Spleen (tissue), 11 donors: ENCODE results near the gene CHST8. TPM values are rescaled to one million over a fixed set of nuclear protein-coding genes. Genes with fewer than 3 reads are reported as not detected.

Experiments used
- DNase-seq: peaks from one replicate; pipeline ENCODE4 v3.0.0-alpha.2; 2020
- H3K27ac ChIP-seq, 8 donors: fragments of 200-600 bp; sonication (generic) in 7 of 8; 1 replicate in 4 of 8; 2 replicates in 4 of 8; pipeline versions ENCODE4 v1.5.0 to v1.8.0; 2016 to 2021; ENCODE audit warnings: inconsistent platforms in 4 of 8, mild to moderate bottlenecking in 4 of 8, moderate library complexity in 1 of 8
- H3K27me3 ChIP-seq, 7 donors: fragments of 200-600 bp; sonication (generic) in 6 of 7; replicated peaks in 1 of 7; 1 replicate in 4 of 7; 2 replicates in 3 of 7; pipeline versions ENCODE4 v1.5.0 to v1.8.0; 2016 to 2021; ENCODE audit warnings: inconsistent platforms in 3 of 7, mild to moderate bottlenecking in 1 of 7
- H3K36me3 ChIP-seq, 6 donors: fragments of 200-600 bp; sonication (generic) in 5 of 6; 1 replicate in 4 of 6; 2 replicates in 2 of 6; pipeline versions ENCODE4 v1.5.0 to v1.8.0; 2016 to 2021; ENCODE audit warnings: inconsistent platforms in 2 of 6
- H3K4me1 ChIP-seq, 6 donors: fragments of 200-600 bp; sonication (generic) in 5 of 6; 1 replicate in 3 of 6; 2 replicates in 3 of 6; pipeline versions ENCODE4 v1.5.0 to v1.8.0; 2016 to 2021; ENCODE audit warnings: inconsistent platforms in 3 of 6
- H3K4me3 ChIP-seq, 8 donors: fragments of 200-600 bp; sonication (generic) in 7 of 8; 1 replicate in 4 of 8; 2 replicates in 4 of 8; pipeline versions ENCODE4 v1.5.0 to v1.8.0; 2016 to 2021; ENCODE audit warnings: inconsistent platforms in 4 of 8, mild to moderate bottlenecking in 4 of 8, moderate library complexity in 2 of 8
- H3K9me3 ChIP-seq, 8 donors: fragments of 200-600 bp; sonication (generic) in 7 of 8; 1 replicate in 4 of 8; 2 replicates in 4 of 8; pipeline versions ENCODE4 v1.5.0 to v1.8.0; 2016 to 2021; ENCODE audit warnings: inconsistent platforms in 4 of 8
- CTCF ChIP-seq, 11 experiments: fragments of 200-600 bp in 7 of 11; fragments of 450-650 bp in 4 of 11; sonication (generic) in 4 of 11; IDR thresholded peaks in 8 of 11; conservative IDR thresholded peaks in 3 of 11; 1 replicate in 7 of 11; 2 replicates in 4 of 11; pipeline versions ENCODE4 v1.4.0 to v1.8.0; 2016 to 2021; ENCODE audit warnings: antibody characterized with exemption in 11 of 11, inconsistent platforms in 4 of 11, mild to moderate bottlenecking in 1 of 11
- POLR2A ChIP-seq, 3 donors: fragments of 450-650 bp; IDR thresholded peaks; one replicate each; pipeline ENCODE4 v1.5.1; 2017; ENCODE audit warnings: antibody characterized with exemption in 3 of 3, mild to moderate bottlenecking in 1 of 3
- POLR2AphosphoS5 ChIP-seq, 3 donors: sonication (generic); formaldehyde crosslinking; IDR thresholded peaks; one replicate each; pipeline ENCODE4 v1.5.1; 2017; ENCODE audit warnings: antibody characterized with exemption in 3 of 3
- WGBS, 5 donors: extraction: QIAGEN DNeasy Blood & Tissue Kit in 3 of 5; methylation state at CpG; one replicate each; pipeline versions ENCODE4 v1.1.5 to v1.1.7; 2013 to 2018; 5-methylcytosine and 5-hydroxymethylcytosine counted together
- intact Hi-C: fragments of 100-400 bp; cut with DNase I; formaldehyde crosslinking; loops from one replicate; pipeline ENCODE4 v1.15.0; 2023; ENCODE audit warnings: low total_unique reads
- polyA plus RNA-seq, 3 donors: library from polyadenylated mRNA; stranded (reverse); fragments of 200-250 nt; gene quantifications; one replicate each; pipeline ENCODE4 v1.2.1, GENCODE V29; 2013
- total RNA-seq, 7 donors: library from RNA; depleted of rRNA in 3 of 7; stranded (reverse); fragments of >200 nt in 3 of 7; fragmentation: NEBNext Ultra II Directional in 4 of 7; extraction: Animal tissue kit (Norgen Biotek cat#: 25700) in 4 of 7; gene quantifications; one replicate each; pipeline versions ENCODE4 v1.1.0 to v1.2.1, GENCODE V29; 2016 to 2021
- donor health status: healthy with polysubstance abuse.
- donor health status: DM: no; HTN: no; CAD: no; lungs with moderate emphysema.
- donor health status: DM: no; HTN: no; CAD: no.
- donor health status: Bipolar disorder and iron deficiency.
- donor health status: healthy.
- donor health status: DM: no; HTN: no; CAD: no.
- donor health status: DM: yes; HTN: yes; CAD: no.

CHST8 gene
- total and polyA plus RNA-seq, 10 donors = 0.43 to 4.0 (median 1.6) TPM

GRCh38 chr19:33590224-33590623, 31.5 kb upstream of the CHST8 start:
- H3K4me3 ChIP-seq = no peak overlapping the region
- TF ChIP-seq CTCF (IDR thresholded peaks at IDR 0.05 in 8 of 11, conservative IDR thresholded peaks at IDR 0.05 in 3 of 11) (no peak), POLR2A (IDR thresholded peaks at IDR 0.05) (no peak), POLR2AphosphoS5 (IDR thresholded peaks at IDR 0.05) (no peak)
- no peaks in the 10 kb centered on the region for H3K4me1 ChIP-seq
- WGBS, 5 donors = 48 to 83% (median 56%) methylated on average over 1 of the region's 1 CpG
- no peak overlapping the region for H3K27ac ChIP-seq
- peaks cover 0 to 18% (median 0%) of the 10 kb centered on the region in 7 donors for H3K27me3 ChIP-seq
- DNase-seq = no peak
- intact Hi-C loops = no loop called here
- peaks cover 0 to 45% (median 25%) of the 10 kb centered on the region in 8 donors for H3K9me3 ChIP-seq
- H3K36me3 ChIP-seq = no peaks in the 10 kb centered on the region

GRCh38 chr19:33595783-33596182, 26.0 kb upstream of the CHST8 start:
- peaks cover 0 to 51% (median 0%) of the 10 kb centered on the region in 7 donors for H3K27me3 ChIP-seq
- H3K36me3 ChIP-seq = no peaks in the 10 kb centered on the region
- peaks cover 0 to 31% (median 4%) of the 10 kb centered on the region in 8 donors for H3K9me3 ChIP-seq
- no peaks in the 10 kb centered on the region for H3K4me1 ChIP-seq
- TF ChIP-seq CTCF (IDR thresholded peaks at IDR 0.05 in 8 of 11, conservative IDR thresholded peaks at IDR 0.05 in 3 of 11) (no peak), POLR2A (IDR thresholded peaks at IDR 0.05) (no peak), POLR2AphosphoS5 (IDR thresholded peaks at IDR 0.05) (no peak)
- intact Hi-C loops = no loop called here
- H3K27ac ChIP-seq = no peak overlapping the region
- 4 to 17% (median 9%) methylated on average over 1 of the region's 1 CpG for WGBS, 5 donors
- no peak overlapping the region for H3K4me3 ChIP-seq
- DNase-seq = no peak

GRCh38 chr19:33601583-33601982, 20.2 kb upstream of the CHST8 start:
- Histone ChIP-seq H3K9me3 (peaks cover 5 to 65% (median 28%) of the 10 kb centered on the region in 8 donors), H3K4me3 (no peak overlapping the region), H3K27me3 (peaks cover 0 to 40% (median 0%) of the 10 kb centered on the region in 7 donors), H3K36me3 (no peaks in the 10 kb centered on the region), H3K4me1 (no peaks in the 10 kb centered on the region), H3K27ac (no peak overlapping the region)
- DNase-seq = no peak
- intact Hi-C loops = no loop called here
- no peak for TF ChIP-seq POLR2AphosphoS5 (IDR thresholded peaks at IDR 0.05)
- WGBS, 5 donors = 91 to 95% (median 92%) methylated on average over 2 of the region's 2 CpGs

GRCh38 chr19:33602576-33603204, 19.1 kb upstream of the CHST8 start:
- Histone ChIP-seq H3K4me3 (no peak overlapping the region), H3K4me1 (no peaks in the 10 kb centered on the region), H3K36me3 (no peaks in the 10 kb centered on the region), H3K9me3 (peaks cover 5 to 60% (median 28%) of the 10 kb centered on the region in 8 donors), H3K27ac (no peak overlapping the region), H3K27me3 (peaks cover 0 to 40% (median 0%) of the 10 kb centered on the region in 7 donors)
- 83 to 86% (median 85%) methylated on average over 16 of the region's 16 CpGs for WGBS, 5 donors
- intact Hi-C loops = no loop called here
- TF ChIP-seq POLR2A (IDR thresholded peaks at IDR 0.05) (no peak), CTCF (IDR thresholded peaks at IDR 0.05 in 8 of 11, conservative IDR thresholded peaks at IDR 0.05 in 3 of 11) (no peak), POLR2AphosphoS5 (IDR thresholded peaks at IDR 0.05) (no peak)
- no peak for DNase-seq
